ENCODE results near the gene SAMD4A. TPM values are rescaled to one million over a fixed set of nuclear protein-coding genes. Genes with fewer than 3 reads are reported as not detected.

The SAMD4A gene
- total and polyA plus RNA-seq, 2 donors (not counting 1 experiment from before 2014, with no cell fraction given): 9.3 to 39.8 TPM

DNA sequence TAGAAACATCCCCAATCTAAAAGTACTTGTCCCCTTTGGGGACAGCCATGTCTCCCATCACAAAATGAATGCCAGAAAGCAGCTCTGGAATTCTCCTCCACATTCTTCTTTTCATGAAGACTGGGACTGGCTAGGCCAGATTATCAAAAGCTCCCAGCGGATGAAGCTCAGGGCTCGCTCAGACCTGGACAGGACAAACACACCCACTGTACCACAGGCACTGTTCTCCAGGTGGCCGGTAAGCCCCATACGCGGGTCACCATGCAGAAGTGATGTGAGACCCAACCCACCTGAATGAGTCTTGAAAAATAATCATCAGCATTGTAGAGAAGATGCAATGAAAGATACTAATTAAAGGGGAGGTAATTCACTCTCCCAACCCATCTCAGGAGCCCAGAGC, 250.6 kb downstream of the SAMD4A start:
- TF ChIP-seq, protein P1, sequence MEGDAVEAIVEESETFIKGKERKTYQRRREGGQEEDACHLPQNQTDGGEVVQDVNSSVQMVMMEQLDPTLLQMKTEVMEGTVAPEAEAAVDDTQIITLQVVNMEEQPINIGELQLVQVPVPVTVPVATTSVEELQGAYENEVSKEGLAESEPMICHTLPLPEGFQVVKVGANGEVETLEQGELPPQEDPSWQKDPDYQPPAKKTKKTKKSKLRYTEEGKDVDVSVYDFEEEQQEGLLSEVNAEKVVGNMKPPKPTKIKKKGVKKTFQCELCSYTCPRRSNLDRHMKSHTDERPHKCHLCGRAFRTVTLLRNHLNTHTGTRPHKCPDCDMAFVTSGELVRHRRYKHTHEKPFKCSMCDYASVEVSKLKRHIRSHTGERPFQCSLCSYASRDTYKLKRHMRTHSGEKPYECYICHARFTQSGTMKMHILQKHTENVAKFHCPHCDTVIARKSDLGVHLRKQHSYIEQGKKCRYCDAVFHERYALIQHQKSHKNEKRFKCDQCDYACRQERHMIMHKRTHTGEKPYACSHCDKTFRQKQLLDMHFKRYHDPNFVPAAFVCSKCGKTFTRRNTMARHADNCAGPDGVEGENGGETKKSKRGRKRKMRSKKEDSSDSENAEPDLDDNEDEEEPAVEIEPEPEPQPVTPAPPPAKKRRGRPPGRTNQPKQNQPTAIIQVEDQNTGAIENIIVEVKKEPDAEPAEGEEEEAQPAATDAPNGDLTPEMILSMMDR (conservative IDR thresholded peaks at IDR 0.05 in 1 of 2, IDR thresholded peaks at IDR 0.05 in 1 of 2; ENCODE audit: low read depth in 1 of 2, low read length in 2 of 2): no peak
- no peak for TF ChIP-seq EZH2 (IDR thresholded peaks at IDR 0.05; ENCODE audit: low read length, missing control alignments)
- H3K27ac ChIP-seq (ENCODE audit: insufficient read depth, low read length): no peak overlapping the region
- H3K9ac ChIP-seq (ENCODE audit: insufficient read depth, low read length): no peak overlapping the region
- no peaks in the 10 kb centered on the region for H4K20me1 ChIP-seq (ENCODE audit: control insufficient read depth, extremely low read depth, insufficient read depth, low read length)
- no peak for DNase-seq (ENCODE audit: low read depth in 2 of 2)
- H3K4me3 ChIP-seq (replicated peaks in 1 of 4; ENCODE audit: control extremely low read depth in 1 of 4, insufficient read depth in 1 of 4, low read depth in 3 of 4, low read length in 4 of 4): no peak overlapping the region
- H3K9me3 ChIP-seq (ENCODE audit: control insufficient read depth, insufficient read depth, low read depth, low read length): no peaks in the 10 kb centered on the region
- H3K4me1 ChIP-seq (ENCODE audit: control insufficient read depth, extremely low read depth, insufficient read depth, low read length): no peaks in the 10 kb centered on the region
- no peaks in the 10 kb centered on the region for H3K79me2 ChIP-seq (ENCODE audit: control insufficient read depth, insufficient read depth, low read length)
- H3K27me3 ChIP-seq (ENCODE audit: control insufficient read depth, insufficient read depth, low read length): peaks cover 8% of the 10 kb centered on the region
- no peak overlapping the region for H3K4me2 ChIP-seq (ENCODE audit: extremely low read depth, insufficient read depth, low read length)
- H3K36me3 ChIP-seq (ENCODE audit: control insufficient read depth, insufficient read depth, low read length): no peaks in the 10 kb centered on the region
- no peak overlapping the region for H2AFZ ChIP-seq (ENCODE audit: low read length)

DNA sequence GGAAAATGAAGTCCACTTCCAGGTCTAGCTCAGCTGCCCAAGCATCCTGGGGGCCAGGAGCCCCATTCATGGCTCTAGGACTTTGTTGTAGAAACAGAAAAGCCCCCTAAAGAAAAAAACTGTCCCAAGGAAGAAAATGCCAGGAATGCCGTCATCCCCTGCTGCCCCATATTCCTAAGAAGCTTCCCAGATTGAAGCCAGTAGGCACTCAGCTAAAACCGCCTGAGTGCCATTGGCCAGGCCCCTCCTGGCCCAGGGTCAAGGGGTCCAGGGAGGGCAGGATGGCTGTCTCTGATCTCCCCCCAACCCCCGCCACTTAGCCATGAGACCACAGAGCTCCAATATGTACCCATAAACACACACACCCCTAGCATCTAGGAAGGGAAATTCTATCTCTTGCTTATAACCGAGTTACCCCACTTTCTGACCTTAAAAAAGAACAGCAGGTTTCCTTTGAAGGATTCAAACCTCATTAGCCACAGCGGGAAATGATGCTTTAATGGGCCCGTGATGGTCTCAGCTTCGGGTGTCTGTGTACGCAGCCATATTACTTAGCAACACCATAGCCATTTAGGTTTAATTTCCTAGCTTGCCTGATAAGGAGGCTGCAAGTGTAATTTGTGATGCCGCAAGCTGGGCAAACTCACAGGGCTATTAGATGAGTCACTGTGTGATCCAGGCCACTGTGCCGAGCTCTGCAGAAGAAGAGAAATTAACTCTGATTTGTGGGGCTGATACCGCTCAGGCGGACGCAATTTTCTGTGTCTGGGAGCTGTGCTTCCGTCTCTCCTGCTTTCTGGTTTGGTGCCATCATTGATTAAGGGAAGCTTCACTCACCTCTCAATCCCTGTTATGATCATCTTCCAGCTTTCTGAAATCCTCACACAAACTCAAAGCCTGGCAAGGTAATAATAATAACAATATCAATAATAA, 251.5 kb downstream of the SAMD4A start:
- H3K36me3 ChIP-seq (ENCODE audit: control insufficient read depth, insufficient read depth, low read length): no peaks in the 10 kb centered on the region
- no peaks in the 10 kb centered on the region for H4K20me1 ChIP-seq (ENCODE audit: control insufficient read depth, extremely low read depth, insufficient read depth, low read length)
- no peaks in the 10 kb centered on the region for H3K79me2 ChIP-seq (ENCODE audit: control insufficient read depth, insufficient read depth, low read length)
- no peak overlapping the region for H2AFZ ChIP-seq (ENCODE audit: low read length)
- H3K27me3 ChIP-seq (ENCODE audit: control insufficient read depth, insufficient read depth, low read length): peaks cover 7% of the 10 kb centered on the region
- H3K4me1 ChIP-seq (ENCODE audit: control insufficient read depth, extremely low read depth, insufficient read depth, low read length): no peaks in the 10 kb centered on the region
- H3K4me2 ChIP-seq (ENCODE audit: extremely low read depth, insufficient read depth, low read length): no peak overlapping the region
- no peaks in the 10 kb centered on the region for H3K9me3 ChIP-seq (ENCODE audit: control insufficient read depth, insufficient read depth, low read depth, low read length)
- no peak overlapping the region for H3K9ac ChIP-seq (ENCODE audit: insufficient read depth, low read length)
- DNase-seq (ENCODE audit: low read depth in 2 of 2): peak; percentile 53 to 95
- no peak for TF ChIP-seq EZH2 (IDR thresholded peaks at IDR 0.05; ENCODE audit: low read length, missing control alignments)
- TF ChIP-seq, protein P1 (conservative IDR thresholded peaks at IDR 0.05 in 1 of 2, IDR thresholded peaks at IDR 0.05 in 1 of 2; ENCODE audit: low read depth in 1 of 2, low read length in 2 of 2): no peak
- H3K27ac ChIP-seq (ENCODE audit: insufficient read depth, low read length): no peak overlapping the region
- no peak overlapping the region for H3K4me3 ChIP-seq (replicated peaks in 1 of 4; ENCODE audit: control extremely low read depth in 1 of 4, insufficient read depth in 1 of 4, low read depth in 3 of 4, low read length in 4 of 4)

DNA sequence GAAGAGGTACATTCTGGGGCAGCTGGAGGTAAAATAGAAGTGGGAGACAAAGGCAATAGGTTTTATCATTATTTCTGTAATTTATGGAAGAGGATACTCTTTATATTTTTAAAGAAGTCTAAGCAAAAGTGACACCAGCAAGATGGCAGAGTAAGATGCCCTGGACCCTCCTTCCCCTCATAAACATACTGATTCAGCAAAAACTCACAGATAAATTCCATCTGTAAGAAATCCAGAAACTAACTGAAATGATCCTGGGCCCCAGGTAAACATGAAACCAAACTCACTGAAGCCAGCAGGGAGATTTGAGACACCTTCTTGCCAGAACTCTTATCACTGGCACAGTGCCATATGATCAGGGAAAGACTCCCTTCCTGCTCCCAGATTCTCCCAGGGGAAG, 255.8 kb downstream of the SAMD4A start:
- H3K4me2 ChIP-seq (ENCODE audit: extremely low read depth, insufficient read depth, low read length): no peak overlapping the region
- H3K27ac ChIP-seq (ENCODE audit: insufficient read depth, low read length): no peak overlapping the region

More for the DNA sequence above, 255.8 kb downstream of the SAMD4A start:
- Histone ChIP-seq H3K4me1 (ENCODE audit: control insufficient read depth, extremely low read depth, insufficient read depth, low read length) (no peaks in the 10 kb centered on the region), H3K4me3 (replicated peaks in 1 of 4; ENCODE audit: control extremely low read depth in 1 of 4, insufficient read depth in 1 of 4, low read depth in 3 of 4, low read length in 4 of 4) (no peak overlapping the region), H3K9ac (ENCODE audit: insufficient read depth, low read length) (no peak overlapping the region), H2AFZ (ENCODE audit: low read length) (no peak overlapping the region), H3K36me3 (ENCODE audit: control insufficient read depth, insufficient read depth, low read length) (no peaks in the 10 kb centered on the region), H3K27me3 (ENCODE audit: control insufficient read depth, insufficient read depth, low read length) (peaks cover 7% of the 10 kb centered on the region), H3K9me3 (ENCODE audit: control insufficient read depth, insufficient read depth, low read depth, low read length) (no peaks in the 10 kb centered on the region), H3K79me2 (ENCODE audit: control insufficient read depth, insufficient read depth, low read length) (no peaks in the 10 kb centered on the region), H4K20me1 (ENCODE audit: control insufficient read depth, extremely low read depth, insufficient read depth, low read length) (no peaks in the 10 kb centered on the region)
- DNase-seq (ENCODE audit: low read depth in 2 of 2): no peak
- TF ChIP-seq, protein P1 (conservative IDR thresholded peaks at IDR 0.05 in 1 of 2, IDR thresholded peaks at IDR 0.05 in 1 of 2; ENCODE audit: low read depth in 1 of 2, low read length in 2 of 2): no peak
- TF ChIP-seq EZH2 (IDR thresholded peaks at IDR 0.05; ENCODE audit: low read length, missing control alignments): no peak

All from fibroblast of lung (primary cell).